ENCODE measurements around the gene SOX10. TPM values are rescaled to one million over a fixed set of nuclear protein-coding genes. Genes with fewer than 3 reads are reported as not detected.

SOX10 gene
- polyA plus RNA-seq, 3 donors: not detected

GRCh38 chr22:37932401-37932800, 52.0 kb downstream of the SOX10 start:
- H3K36me3 ChIP-seq (replicated peaks in 1 of 2; ENCODE audit: control insufficient read depth in 1 of 2, insufficient read depth in 2 of 2, low read length in 2 of 2): peaks cover 29 to 31% of the 10 kb centered on the region in 2 donors
- peaks cover 6 to 8% of the 10 kb centered on the region in 2 donors for H3K4me1 ChIP-seq (ENCODE audit: control insufficient read depth in 1 of 2, insufficient read depth in 2 of 2, low read length in 2 of 2)
- no peaks in the 10 kb centered on the region for H3K9me3 ChIP-seq (replicated peaks in 1 of 2; ENCODE audit: control insufficient read depth in 1 of 2, insufficient read depth in 1 of 2, low read length in 2 of 2)
- H3K9ac ChIP-seq (ENCODE audit: insufficient read depth, low read length, poor library complexity, severe bottlenecking): no peak overlapping the region
- no peaks in the 10 kb centered on the region for H3K27me3 ChIP-seq (ENCODE audit: control insufficient read depth in 2 of 2, insufficient read depth in 2 of 2, low read length in 2 of 2)
- no peak overlapping the region for H2AFZ ChIP-seq (ENCODE audit: insufficient read depth, low read depth, low read length, poor library complexity, severe bottlenecking)
- 97% methylated on average over 10 of the region's 10 CpGs for WGBS (ENCODE audit: insufficient coverage)
- no peak overlapping the region for H3K4me3 ChIP-seq (replicated peaks in 1 of 3; ENCODE audit: low read depth in 2 of 3, low read length in 3 of 3)
- Mint-ChIP-seq H3K36me3 (peaks cover 39 to 56% of the 10 kb centered on the region in 2 donors), H3K27ac (peak overlapping the region in 1 of 7 donors; percentile 7), H3K4me3 (no peak overlapping the region), H3K9me3 (no peaks in the 10 kb centered on the region), H3K27me3 (ENCODE audit: low read depth in 3 of 3) (peaks cover 0 to 3% (median 0%) of the 10 kb centered on the region in 3 donors), H3K4me1 (peaks cover 10% of the 10 kb centered on the region)
- H4K20me1 ChIP-seq (ENCODE audit: insufficient read depth, low read length): no peaks in the 10 kb centered on the region
- intact Hi-C loops (cut with micrococcal nuclease): loop anchor here in 1 of 2 donors (5.0 kb wide), 1 partner anchor 40 kb away; no protein-coding TSS in a partner anchor
- TF ChIP-seq CTCF (IDR thresholded peaks at IDR 0.05): no peak
- no peaks in the 10 kb centered on the region for H3K79me2 ChIP-seq (ENCODE audit: insufficient read depth, low read length)
- no peak overlapping the region for H3K27ac ChIP-seq (ENCODE audit: low read depth in 1 of 2, low read length in 2 of 2)
- no peak overlapping the region for H3K4me2 ChIP-seq (replicated peaks; ENCODE audit: extremely low read depth, low read length, poor library complexity, severe bottlenecking)
- DNase-seq: no peak

GRCh38 chr22:37931893-37932389, 52.4 kb downstream of the SOX10 start:
- Mint-ChIP-seq H3K9me3 (no peaks in the 10 kb centered on the region), H3K4me1 (peaks cover 10% of the 10 kb centered on the region), H3K4me3 (no peak overlapping the region), H3K27me3 (ENCODE audit: low read depth in 3 of 3) (peaks cover 0 to 3% (median 0%) of the 10 kb centered on the region in 3 donors), H3K36me3 (peaks cover 41 to 56% of the 10 kb centered on the region in 2 donors), H3K27ac (no peak overlapping the region)
- H3K4me2 ChIP-seq (replicated peaks; ENCODE audit: extremely low read depth, low read length, poor library complexity, severe bottlenecking): no peak overlapping the region
- no peak for DNase-seq
- no peak for TF ChIP-seq CTCF (IDR thresholded peaks at IDR 0.05)
- no peak overlapping the region for H3K4me3 ChIP-seq (replicated peaks in 1 of 3; ENCODE audit: low read depth in 2 of 3, low read length in 3 of 3)
- H3K79me2 ChIP-seq (ENCODE audit: insufficient read depth, low read length): no peaks in the 10 kb centered on the region
- H2AFZ ChIP-seq (ENCODE audit: insufficient read depth, low read depth, low read length, poor library complexity, severe bottlenecking): no peak overlapping the region
- no peak overlapping the region for H3K9ac ChIP-seq (ENCODE audit: insufficient read depth, low read length, poor library complexity, severe bottlenecking)
- H3K27ac ChIP-seq (ENCODE audit: low read depth in 1 of 2, low read length in 2 of 2): no peak overlapping the region
- H3K27me3 ChIP-seq (ENCODE audit: control insufficient read depth in 2 of 2, insufficient read depth in 2 of 2, low read length in 2 of 2): no peaks in the 10 kb centered on the region
- peaks cover 32% of the 10 kb centered on the region in 2 donors for H3K36me3 ChIP-seq (replicated peaks in 1 of 2; ENCODE audit: control insufficient read depth in 1 of 2, insufficient read depth in 2 of 2, low read length in 2 of 2)
- no peaks in the 10 kb centered on the region for H4K20me1 ChIP-seq (ENCODE audit: insufficient read depth, low read length)
- H3K4me1 ChIP-seq (ENCODE audit: control insufficient read depth in 1 of 2, insufficient read depth in 2 of 2, low read length in 2 of 2): peaks cover 6 to 8% of the 10 kb centered on the region in 2 donors
- 98% methylated on average over 6 of the region's 6 CpGs for WGBS (ENCODE audit: insufficient coverage)
- no peaks in the 10 kb centered on the region for H3K9me3 ChIP-seq (replicated peaks in 1 of 2; ENCODE audit: control insufficient read depth in 1 of 2, insufficient read depth in 1 of 2, low read length in 2 of 2)
- intact Hi-C loops (cut with micrococcal nuclease): loop anchor here in 1 of 2 donors (5.0 kb wide), 1 partner anchor 40 kb away; no protein-coding TSS in a partner anchor

Data from CD14-positive monocyte (primary cell).